Erythroblast (primary cell): Measurements from ENCODE around the gene SLC7A11.

Experiments
- GATA1 ChIP-seq: IDR thresholded peaks from 2 replicates; pipeline ENCODE4 v1.6.1; 2011; ENCODE audit warnings: low read depth, mild to moderate bottlenecking, control low read depth, low read length, moderate library complexity
- POLR2A ChIP-seq: IDR thresholded peaks from 2 replicates; pipeline ENCODE4 v1.6.1; 2011; ENCODE audit warnings: mild to moderate bottlenecking, low read length

DNA sequence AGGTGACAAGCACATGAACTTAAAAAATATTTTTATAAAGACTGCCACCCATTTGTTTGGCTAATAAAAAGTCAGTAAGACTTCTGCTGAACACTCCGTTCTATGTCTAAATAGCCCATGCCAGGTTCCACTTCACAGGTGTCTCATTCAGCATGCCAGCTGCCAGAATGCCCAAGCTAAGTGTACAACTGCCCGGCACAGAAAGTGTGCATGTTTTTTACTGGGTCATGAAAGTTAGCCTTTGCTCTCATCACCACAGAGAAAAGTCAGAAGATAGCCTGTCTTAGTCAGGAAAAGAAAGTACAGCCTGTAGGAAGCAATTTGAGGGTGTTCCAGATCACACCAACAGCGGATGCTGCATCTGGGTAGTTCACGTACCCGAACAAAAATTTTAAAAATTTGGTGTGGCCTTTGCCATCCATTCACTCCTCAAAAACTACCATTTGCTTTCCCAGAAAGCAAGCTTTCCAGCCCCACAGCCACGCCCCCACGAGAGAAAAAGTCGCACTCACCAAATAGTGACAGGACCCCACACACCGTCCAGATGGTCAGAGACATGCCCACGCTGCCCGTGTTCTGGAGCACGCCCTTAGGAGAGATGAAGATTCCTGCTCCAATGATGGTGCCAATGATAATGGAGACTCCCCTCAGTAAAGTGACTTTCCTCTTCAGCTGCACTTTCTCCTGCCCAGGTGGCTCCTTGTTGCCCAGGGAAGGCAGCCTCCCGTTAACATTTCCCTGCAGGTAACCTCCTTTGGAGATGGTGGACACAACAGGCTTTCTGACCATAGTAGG is 671 bp downstream of the SLC7A11 start:
- TF ChIP-seq POLR2A, result no peak
- no peak for TF ChIP-seq GATA1
